Measurements from ENCODE around the gene HRK.

The HRK gene

DNA sequence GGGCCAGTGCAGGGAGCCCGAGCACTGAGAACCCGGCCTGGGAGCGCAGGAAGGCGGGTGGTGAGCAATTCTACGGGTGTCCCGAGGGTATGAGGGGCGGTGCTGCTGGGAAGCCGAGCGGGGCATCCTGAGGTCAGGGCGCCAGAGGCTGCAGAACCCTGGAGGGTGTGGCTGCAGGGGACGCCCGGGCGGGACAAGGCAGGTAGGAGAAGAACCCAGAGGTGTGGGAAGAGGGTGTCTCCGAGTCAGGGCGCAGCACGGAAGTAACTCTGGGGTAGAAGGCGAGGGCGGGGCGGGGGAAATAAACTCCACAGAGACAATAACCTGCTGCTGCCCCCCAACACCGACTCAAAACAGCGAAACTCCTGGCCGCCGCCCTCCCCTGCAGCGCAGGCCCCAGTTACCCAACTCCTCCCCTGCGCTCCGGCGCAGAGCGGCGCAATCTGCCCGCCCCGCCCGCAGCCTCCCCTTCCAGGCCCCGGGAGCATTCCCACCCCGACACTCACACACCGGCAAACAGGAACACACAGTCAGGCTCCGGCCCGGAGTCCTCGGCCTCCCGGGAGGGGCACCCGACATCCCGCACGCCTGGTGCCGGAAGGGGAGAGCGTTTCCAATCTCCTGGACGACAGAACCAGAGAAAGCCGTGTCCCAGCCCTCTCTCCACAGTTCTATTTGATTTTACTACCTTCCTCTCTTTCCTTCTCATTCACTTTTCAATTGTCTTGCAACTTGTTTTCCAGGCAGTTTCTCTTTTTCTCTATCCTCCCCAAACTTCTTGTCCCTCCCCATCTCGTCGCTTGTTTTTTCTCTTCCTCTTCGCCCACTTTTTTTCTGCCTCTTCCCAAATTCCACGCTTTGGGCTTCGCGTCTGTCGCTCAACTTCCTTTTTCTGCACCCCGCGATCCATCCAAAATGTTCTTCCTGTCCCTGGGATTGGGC lies 2.4 kb downstream of the HRK start:
- in situ Hi-C loops (cut with MboI; ENCODE audit: low pct_unique_long_range_greater_than_20kb, low sequenced_read_pairs), result no loop called here
- peak; percentile 19 for DNase-seq

DNA sequence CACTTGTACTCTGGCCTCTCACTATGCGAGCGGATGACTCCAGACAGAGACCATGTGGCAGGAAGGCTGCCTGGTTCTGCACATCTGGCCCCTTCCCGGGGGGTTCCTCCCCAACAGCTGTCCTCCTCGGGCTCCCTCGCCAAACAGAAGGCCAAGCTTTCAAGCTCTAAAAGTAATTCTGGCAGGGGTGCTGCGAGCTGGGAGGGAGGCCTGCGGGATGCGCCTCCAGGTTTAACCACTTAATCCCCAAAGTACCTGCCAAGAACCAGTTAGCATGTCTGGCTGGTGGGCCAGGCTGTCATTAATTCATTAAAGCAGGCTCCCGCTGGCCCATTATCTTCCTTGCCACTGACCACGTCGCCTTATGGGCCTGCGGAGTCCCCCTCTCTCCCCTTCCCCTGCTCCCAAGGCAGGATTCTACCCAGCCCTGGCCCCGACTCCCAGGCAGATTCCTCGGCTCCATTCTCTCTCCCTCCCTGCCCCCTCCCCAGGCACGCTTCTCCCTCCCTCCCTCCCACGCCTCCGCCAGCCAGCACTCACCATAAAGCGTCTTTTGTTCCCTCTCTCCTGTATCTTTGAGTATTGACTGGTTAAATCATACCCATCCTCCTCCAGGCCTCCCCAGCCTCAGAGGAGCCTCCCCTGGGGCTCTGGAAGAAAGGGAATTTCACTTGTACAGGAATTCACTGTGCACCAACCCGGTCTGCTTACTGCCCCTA lies 4.9 kb downstream of the HRK start:
- in situ Hi-C loops (cut with MboI; ENCODE audit: low pct_unique_long_range_greater_than_20kb, low sequenced_read_pairs), result no loop called here
- no peak for DNase-seq

DNA sequence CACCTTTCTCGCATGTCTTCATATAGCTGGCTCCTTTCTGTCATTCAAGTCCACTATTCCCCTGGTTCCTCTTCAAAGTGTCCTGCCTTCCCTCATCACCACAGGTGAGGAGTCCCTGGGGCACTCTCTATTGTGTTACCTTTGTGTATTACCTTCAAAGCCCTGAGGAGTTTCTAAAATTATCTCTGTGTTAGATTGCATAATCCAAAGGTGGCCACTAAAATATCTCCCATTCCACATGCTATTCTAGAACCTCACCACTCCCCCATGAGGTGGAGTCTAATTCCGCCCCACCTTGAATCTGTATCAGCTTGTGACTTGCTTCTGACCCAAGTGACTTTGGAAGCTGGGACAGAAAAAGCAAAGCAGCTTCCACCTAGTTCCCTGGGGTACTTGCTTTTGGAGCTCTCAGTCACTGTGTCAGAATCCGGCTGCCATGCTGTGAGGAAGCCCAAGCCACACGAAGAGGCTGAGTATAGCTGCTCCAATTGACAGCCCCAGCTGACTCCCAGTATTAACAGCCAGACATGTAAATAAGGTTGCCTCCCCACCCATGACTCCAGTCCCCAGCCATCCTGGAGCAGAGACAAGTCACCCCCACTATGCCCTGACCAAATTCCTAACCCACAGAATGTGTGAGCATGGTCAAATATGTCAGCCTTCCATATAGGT lies 6.8 kb downstream of the HRK start:
- in situ Hi-C loops (cut with MboI; ENCODE audit: low pct_unique_long_range_greater_than_20kb, low sequenced_read_pairs), result no loop called here
- no peak for DNase-seq

- DNase-seq, result no peak
- in situ Hi-C loops (cut with MboI; ENCODE audit: low pct_unique_long_range_greater_than_20kb, low sequenced_read_pairs), result no loop called here
Measured at GRCh38 chr12:116870306-116870705, 10.9 kb downstream of the HRK start.

DNA sequence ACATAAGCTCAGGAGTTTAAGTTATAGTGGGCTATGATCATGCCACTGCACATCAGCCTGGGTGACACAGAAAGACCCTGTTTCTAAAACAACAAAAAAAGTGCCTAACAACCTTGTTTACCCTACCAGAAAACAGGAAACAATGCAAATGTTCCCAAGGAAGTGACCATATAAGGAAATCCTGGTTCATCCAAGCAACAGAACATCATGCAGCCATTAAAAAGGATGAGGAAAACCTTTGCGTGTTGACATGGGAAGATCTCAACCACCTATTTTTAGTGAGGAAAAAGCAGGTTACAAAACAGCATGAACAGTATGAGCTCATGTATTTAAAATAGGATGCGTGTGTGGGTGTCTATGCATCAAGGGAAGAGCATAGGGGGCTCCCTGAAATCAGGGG lies 13.7 kb downstream of the HRK start:
- in situ Hi-C loops (cut with MboI; ENCODE audit: low pct_unique_long_range_greater_than_20kb, low sequenced_read_pairs), result no loop called here
- no peak for DNase-seq

- DNase-seq, result no peak
- in situ Hi-C loops (cut with MboI; ENCODE audit: low pct_unique_long_range_greater_than_20kb, low sequenced_read_pairs), result no loop called here
Measured at GRCh38 chr12:116864371-116865160, 16.7 kb downstream of the HRK start.

- peak; percentile 58 for DNase-seq
Measured at GRCh38 chr12:116863275-116863767, 17.9 kb downstream of the HRK start.

GRCh38 chr12:116862167-116862566 lies 19.1 kb downstream of the HRK start:
- no peak for DNase-seq
- in situ Hi-C loops (cut with MboI; ENCODE audit: low pct_unique_long_range_greater_than_20kb, low sequenced_read_pairs), result no loop called here

More at GRCh38 chr12:116863275-116863767, 17.9 kb downstream of the HRK start:
- in situ Hi-C loops (cut with MboI; ENCODE audit: low pct_unique_long_range_greater_than_20kb, low sequenced_read_pairs), result no loop called here

- DNase-seq, result peak; percentile 78
Measured at GRCh38 chr12:116861320-116861719, 19.9 kb downstream of the HRK start.

GRCh38 chr12:116860263-116860662 lies 21.0 kb downstream of the HRK start:
- in situ Hi-C loops (cut with MboI; ENCODE audit: low pct_unique_long_range_greater_than_20kb, low sequenced_read_pairs), result no loop called here
- DNase-seq, result no peak

More at GRCh38 chr12:116861320-116861719, 19.9 kb downstream of the HRK start:
- in situ Hi-C loops (cut with MboI; ENCODE audit: low pct_unique_long_range_greater_than_20kb, low sequenced_read_pairs), result no loop called here

DNA sequence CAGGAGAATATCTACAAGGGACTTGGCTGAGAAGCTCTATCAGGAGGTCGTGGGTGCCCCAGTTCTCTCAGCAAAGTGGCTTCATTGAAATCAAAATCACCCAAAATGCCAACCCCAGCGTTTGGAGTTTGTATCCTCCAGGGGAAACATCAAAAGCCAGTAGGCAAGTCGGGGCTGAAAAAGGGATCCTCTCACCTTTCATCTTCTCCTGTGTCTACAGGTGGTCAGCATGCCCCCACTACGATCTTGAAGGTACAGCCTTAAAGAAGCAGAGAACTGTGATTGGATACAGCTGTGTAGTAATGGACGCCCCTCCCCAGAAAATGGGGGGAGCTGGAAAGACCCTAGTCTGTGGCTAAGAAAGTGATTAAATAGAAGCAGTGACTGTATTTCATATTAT lies 22.2 kb downstream of the HRK start:
- in situ Hi-C loops (cut with MboI; ENCODE audit: low pct_unique_long_range_greater_than_20kb, low sequenced_read_pairs), result no loop called here
- no peak for DNase-seq

DNA sequence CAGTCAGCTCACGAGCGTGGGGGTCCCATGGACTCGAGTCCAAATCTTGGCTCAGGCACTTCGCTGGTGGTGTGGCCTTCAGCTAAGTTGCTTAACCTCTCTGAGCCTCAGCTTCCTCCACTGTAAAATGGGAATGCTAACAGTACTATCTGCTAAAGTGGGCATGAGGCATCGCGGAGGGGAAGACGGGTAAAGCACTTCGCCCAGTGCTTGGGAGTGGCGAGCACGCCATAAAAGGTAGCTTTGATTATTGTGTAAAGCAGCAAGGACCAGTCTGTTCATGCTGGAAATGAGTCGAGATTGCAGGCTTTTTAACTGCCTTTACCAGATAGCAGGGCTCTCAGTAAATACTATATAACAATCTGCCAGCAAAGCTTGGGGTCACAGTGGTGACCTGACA lies 24.5 kb downstream of the HRK start:
- in situ Hi-C loops (cut with MboI; ENCODE audit: low pct_unique_long_range_greater_than_20kb, low sequenced_read_pairs), result no loop called here
- DNase-seq, result no peak

DNA sequence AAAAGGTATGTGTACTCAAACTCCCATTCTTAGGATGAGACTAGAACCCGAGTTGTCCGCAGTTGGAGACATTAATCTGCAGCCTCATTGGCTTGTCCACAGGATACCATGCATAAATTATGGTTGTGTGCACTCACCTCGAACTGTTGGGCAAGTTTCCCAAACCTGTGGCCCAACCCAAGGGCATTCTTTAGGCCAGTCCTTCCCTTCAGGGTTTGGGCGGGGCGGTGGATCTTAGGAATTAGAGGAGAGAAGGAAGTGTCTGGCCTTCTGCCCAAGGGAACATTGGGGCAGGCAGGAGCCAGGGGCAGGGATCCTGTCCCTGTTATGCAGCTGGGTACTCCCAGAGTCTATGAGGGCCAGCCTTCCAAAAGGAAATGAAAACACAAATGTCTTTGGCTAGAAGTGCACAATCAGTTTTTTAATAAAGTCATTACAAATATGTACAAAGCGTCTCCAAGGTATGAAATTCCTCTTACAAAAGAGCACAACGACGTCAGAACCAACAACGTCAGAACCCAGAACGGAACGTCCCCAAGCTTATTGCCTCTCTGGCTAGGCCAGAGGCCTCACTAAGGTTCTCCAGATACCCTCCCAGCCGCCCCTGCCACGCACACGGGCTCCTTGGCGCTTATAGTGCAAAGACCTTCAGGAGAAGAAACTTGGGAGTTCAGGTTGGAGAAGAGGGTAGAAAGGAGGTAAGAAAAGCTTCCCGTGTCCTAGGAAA lies 25.3 kb downstream of the HRK start:
- no peak for DNase-seq
- in situ Hi-C loops (cut with MboI; ENCODE audit: low pct_unique_long_range_greater_than_20kb, low sequenced_read_pairs), result no loop called here

GRCh38 chr12:116853507-116853906 lies 27.7 kb downstream of the HRK start:
- in situ Hi-C loops (cut with MboI; ENCODE audit: low pct_unique_long_range_greater_than_20kb, low sequenced_read_pairs), result no loop called here
- no peak for DNase-seq

- in situ Hi-C loops (cut with MboI; ENCODE audit: low pct_unique_long_range_greater_than_20kb, low sequenced_read_pairs), result no loop called here
- DNase-seq, result no peak
Measured at GRCh38 chr12:116852303-116852702, 28.9 kb downstream of the HRK start.

GRCh38 chr12:116849216-116849615 lies 32.0 kb downstream of the HRK start:
- in situ Hi-C loops (cut with MboI; ENCODE audit: low pct_unique_long_range_greater_than_20kb, low sequenced_read_pairs), result no loop called here
- DNase-seq, result no peak

DNA sequence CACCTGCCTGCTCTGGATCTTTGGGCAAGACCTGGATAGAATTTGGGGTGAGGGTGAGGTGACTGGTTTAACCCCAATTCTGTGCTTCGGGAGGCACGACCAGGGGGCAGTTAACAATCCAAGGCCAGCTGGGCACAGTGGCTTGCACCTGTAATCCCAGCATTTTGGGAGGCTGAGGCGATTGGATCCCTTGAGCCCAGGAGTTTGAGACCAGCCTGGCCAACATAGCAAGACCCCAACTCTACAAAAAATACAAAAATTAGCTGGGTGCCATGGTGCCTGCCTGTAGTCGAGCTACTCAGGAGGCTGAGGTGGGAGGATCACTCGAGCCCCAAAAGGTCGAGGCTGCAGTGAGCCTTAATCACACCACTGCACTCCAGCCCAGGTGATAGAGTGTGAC lies 38.2 kb downstream of the HRK start:
- in situ Hi-C loops (cut with MboI; ENCODE audit: low pct_unique_long_range_greater_than_20kb, low sequenced_read_pairs), result no loop called here
- no peak for DNase-seq

DNA sequence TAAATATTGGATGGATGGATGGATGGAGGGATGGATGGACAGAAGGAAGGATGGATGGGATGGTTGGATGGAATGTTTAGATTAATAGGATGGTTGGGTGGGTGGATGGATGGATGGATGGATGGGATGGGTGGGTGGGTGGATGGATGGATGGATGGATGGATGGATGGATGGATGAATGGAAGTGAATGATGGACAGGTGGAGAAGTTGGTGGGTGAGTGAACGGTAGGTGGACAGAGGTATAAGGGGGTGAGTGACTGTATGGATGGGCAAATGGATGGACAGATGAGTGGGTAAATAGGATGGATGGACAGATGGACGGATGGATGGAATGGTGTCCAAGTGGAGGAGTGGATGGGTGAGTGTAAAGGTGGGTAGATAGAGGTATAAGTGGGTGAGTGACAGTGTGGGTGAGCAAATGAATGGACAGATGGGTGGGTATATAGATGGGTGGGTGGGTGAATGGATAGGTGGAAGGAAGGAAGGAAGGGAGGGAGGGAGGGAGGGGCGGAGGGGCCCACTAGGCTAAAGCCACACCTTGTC lies 41.9 kb downstream of the HRK start:
- no peak for DNase-seq
- in situ Hi-C loops (cut with MboI; ENCODE audit: low pct_unique_long_range_greater_than_20kb, low sequenced_read_pairs), result no loop called here
